Progenitor cell of endocrine pancreas (in vitro differentiated cells): ENCODE measurements around the gene CNBD2. TPM values are rescaled to one million over a fixed set of nuclear protein-coding genes. Genes with fewer than 3 reads are reported as not detected.
"Not testable (repeated sequence)": the region's sequence is repeated elsewhere in the genome, so short reads cannot be mapped to it uniquely, and the experiment has no call there.

Source experiments
- DNase-seq: peaks from one replicate; pipeline ENCODE4 v3.0.0; 2021; ENCODE audit warnings: low spot score; ENCODE audit not compliant: unreplicated experiment
- H3K27ac Mint-ChIP-seq: 2 replicates; pipeline ENCODE4 v1.8.0; 2021; ENCODE audit warnings: mild to moderate bottlenecking, moderate library complexity, mixed read lengths
- H3K27me3 Mint-ChIP-seq: 2 replicates; pipeline ENCODE4 v1.8.0; 2021; ENCODE audit warnings: mixed read lengths
- H3K36me3 Mint-ChIP-seq: 2 replicates; pipeline ENCODE4 v1.8.0; 2022; ENCODE audit warnings: mixed read lengths; ENCODE audit not compliant: insufficient read depth
- H3K4me1 Mint-ChIP-seq: 2 replicates; pipeline ENCODE4 v1.8.0; 2021; ENCODE audit warnings: low read depth, mixed read lengths
- H3K4me3 Mint-ChIP-seq: 2 replicates; pipeline ENCODE4 v1.8.0; 2021; ENCODE audit warnings: low read depth, mild to moderate bottlenecking, moderate library complexity, mixed read lengths
- H3K9me3 Mint-ChIP-seq: 2 replicates; pipeline ENCODE4 v1.8.0; 2021; ENCODE audit warnings: low read depth, mixed read lengths
- total RNA-seq: library from RNA; stranded (reverse); gene quantifications from 2 replicates; pipeline ENCODE4 v1.2.1, GENCODE V29; 2021
- TF ChIP-seq, protein P1 (sequence below): fragments of 200-600 bp; sonication (generic); IDR thresholded peaks from one replicate; pipeline ENCODE4 v1.5.0; 2021; ENCODE audit warnings: antibody characterized with exemption, mild to moderate bottlenecking; ENCODE audit not compliant: unreplicated experiment

CNBD2 gene
- total RNA-seq, 1 donor from 2014 or later, result 3.6 TPM

DNA sequence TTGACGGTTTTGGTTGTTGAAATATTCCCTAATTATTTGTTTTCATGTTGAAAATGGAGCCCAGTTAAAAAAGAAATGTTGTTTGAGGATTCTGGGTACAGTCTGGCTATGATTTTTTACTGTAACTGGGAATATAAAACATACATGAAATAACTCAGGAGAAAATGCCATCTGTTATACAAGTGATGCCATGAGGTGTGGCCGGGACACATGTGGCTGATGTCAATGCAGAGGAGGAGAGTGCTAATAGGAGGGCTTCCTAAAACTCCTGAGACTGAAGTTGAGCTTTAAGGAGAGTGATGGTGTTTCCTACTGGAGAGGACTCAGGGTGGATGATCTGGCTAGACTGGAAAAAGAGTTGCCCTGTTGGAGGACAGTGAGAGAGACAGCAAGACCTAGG, 26.8 kb upstream of the CNBD2 start:
- H3K4me1 Mint-ChIP-seq, result no peaks in the 10 kb centered on the region
- H3K27me3 Mint-ChIP-seq, result no peaks in the 10 kb centered on the region
- TF ChIP-seq, protein P1, sequence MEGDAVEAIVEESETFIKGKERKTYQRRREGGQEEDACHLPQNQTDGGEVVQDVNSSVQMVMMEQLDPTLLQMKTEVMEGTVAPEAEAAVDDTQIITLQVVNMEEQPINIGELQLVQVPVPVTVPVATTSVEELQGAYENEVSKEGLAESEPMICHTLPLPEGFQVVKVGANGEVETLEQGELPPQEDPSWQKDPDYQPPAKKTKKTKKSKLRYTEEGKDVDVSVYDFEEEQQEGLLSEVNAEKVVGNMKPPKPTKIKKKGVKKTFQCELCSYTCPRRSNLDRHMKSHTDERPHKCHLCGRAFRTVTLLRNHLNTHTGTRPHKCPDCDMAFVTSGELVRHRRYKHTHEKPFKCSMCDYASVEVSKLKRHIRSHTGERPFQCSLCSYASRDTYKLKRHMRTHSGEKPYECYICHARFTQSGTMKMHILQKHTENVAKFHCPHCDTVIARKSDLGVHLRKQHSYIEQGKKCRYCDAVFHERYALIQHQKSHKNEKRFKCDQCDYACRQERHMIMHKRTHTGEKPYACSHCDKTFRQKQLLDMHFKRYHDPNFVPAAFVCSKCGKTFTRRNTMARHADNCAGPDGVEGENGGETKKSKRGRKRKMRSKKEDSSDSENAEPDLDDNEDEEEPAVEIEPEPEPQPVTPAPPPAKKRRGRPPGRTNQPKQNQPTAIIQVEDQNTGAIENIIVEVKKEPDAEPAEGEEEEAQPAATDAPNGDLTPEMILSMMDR, result no peak
- no peak overlapping the region for H3K4me3 Mint-ChIP-seq
- peaks cover 8% of the 10 kb centered on the region for H3K36me3 Mint-ChIP-seq
- no peak overlapping the region for H3K27ac Mint-ChIP-seq
- no peaks in the 10 kb centered on the region for H3K9me3 Mint-ChIP-seq
- no peak for DNase-seq

DNA sequence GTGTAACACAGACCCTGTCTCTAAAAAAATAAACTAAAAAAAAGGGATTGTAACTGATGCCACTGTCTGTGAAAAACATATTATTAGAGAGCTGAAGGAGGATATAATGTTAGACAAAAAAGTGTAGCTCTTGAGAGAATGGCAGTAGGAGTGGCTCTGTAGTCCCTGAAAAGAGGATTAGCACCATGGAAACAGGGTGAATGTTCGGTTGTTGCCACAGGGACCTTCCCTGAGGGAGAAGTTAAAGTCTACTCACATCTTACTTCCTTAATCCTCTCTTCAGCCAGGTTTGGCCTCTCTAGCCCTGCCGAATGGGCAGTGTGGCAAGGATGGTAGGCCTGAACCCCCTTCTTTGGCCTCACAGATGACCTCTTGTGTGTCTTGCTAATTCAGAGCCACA, 26.1 kb upstream of the CNBD2 start:
- DNase-seq, result no peak
- Mint-ChIP-seq H3K9me3 (no peaks in the 10 kb centered on the region), H3K4me1 (no peaks in the 10 kb centered on the region), H3K36me3 (peaks cover 6% of the 10 kb centered on the region), H3K4me3 (no peak overlapping the region), H3K27ac (no peak overlapping the region), H3K27me3 (no peaks in the 10 kb centered on the region)
- TF ChIP-seq, protein P1, result no peak

DNA sequence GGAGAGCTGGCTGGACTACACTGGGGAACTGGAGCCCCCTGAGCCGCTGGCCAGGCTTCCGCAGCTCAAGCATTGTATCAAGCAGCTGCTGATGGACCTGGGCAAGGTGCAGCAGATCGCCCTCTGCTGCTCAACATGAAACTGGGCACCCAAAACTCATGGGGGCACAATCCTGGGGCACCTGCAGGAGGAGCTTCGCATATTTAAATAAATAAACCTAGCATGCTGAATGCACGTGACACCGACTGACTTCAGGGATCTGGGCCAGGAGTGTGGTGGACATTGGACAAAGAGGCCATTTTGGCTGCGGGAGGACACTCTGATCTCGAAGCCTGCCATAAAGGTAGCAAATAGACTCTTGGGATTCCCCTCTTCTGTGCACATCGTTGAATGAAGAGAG, 20.9 kb upstream of the CNBD2 start:
- Mint-ChIP-seq H3K4me3 (no peak overlapping the region), H3K27me3 (no peaks in the 10 kb centered on the region), H3K9me3 (no peaks in the 10 kb centered on the region), H3K4me1 (peaks cover 3% of the 10 kb centered on the region), H3K36me3 (peaks cover under 1% of the 10 kb centered on the region), H3K27ac (no peak overlapping the region)
- no peak for DNase-seq
- TF ChIP-seq, protein P1, result peak; percentile 41

DNA sequence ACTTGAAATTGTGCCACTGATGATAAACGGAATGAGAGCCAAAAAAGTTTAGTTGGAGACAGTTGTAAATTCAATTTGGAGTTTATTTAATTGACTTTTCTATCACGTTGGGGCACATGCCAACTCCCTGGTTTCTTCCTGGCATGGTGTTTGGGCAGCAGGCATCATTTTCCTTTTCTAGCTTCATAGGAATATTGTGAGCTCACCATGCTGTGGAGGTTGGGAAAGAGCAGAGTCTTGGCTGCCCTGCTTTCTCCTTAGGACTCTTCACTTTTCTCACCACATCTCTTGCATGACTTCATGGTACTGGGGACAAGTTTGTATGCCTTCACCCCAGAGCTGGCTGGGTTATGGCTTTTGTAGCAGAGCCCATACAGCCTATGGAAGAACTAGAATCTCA, 20.5 kb upstream of the CNBD2 start:
- Mint-ChIP-seq H3K27ac (peak overlapping the region; percentile 11), H3K27me3 (no peaks in the 10 kb centered on the region), H3K4me1 (peaks cover 8% of the 10 kb centered on the region), H3K36me3 (peaks cover 1% of the 10 kb centered on the region), H3K9me3 (no peaks in the 10 kb centered on the region), H3K4me3 (no peak overlapping the region)
- TF ChIP-seq, protein P1, result no peak
- no peak for DNase-seq

DNA sequence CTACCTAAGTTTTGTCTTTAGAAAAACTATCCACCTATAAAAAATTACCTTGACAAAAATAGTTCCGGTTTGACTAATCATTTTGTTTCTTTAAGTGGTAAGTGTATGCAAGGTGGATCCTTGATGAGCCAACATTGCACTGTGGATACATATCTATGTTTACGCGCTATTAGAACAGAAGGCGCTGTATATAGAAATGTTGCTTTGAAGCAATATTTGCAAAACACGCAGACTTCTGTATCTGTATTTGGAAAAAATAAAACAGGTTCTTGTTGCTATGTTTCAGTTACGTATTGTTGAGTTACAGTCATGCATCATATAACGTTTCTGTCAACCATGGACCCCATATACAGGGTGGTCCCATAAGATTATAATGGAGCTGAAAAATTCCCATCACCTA, 18.3 kb upstream of the CNBD2 start:
- TF ChIP-seq, protein P1, result no peak
- H3K27ac Mint-ChIP-seq, result no peak overlapping the region
- H3K27me3 Mint-ChIP-seq, result no peaks in the 10 kb centered on the region
- H3K9me3 Mint-ChIP-seq, result no peaks in the 10 kb centered on the region
- H3K4me3 Mint-ChIP-seq, result no peak overlapping the region
- peaks cover 1% of the 10 kb centered on the region for H3K36me3 Mint-ChIP-seq
- peaks cover 10% of the 10 kb centered on the region for H3K4me1 Mint-ChIP-seq
- no peak for DNase-seq

DNA sequence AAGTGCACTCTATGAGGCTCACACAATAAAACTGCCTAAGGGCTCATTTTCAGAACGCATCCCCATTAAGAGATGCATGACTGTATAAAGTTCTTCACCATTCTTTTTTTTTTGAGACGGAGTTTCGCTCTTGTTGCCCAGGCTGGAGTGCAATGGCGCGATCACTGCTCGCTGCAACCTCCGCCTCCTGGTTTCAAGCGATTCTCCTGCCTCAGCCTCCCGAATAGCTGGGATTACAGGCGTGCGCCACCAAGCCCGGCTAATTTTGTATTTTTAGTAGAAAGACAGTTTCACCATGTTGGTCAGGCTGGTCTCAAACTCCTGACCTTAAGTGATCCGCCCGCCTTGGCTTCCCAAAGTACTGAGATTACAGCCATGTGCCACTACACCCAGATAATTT, 16.3 kb upstream of the CNBD2 start:
- not testable (repeated sequence) for H3K36me3 Mint-ChIP-seq, H3K9me3 Mint-ChIP-seq, DNase-seq, H3K27me3 Mint-ChIP-seq
- H3K27ac Mint-ChIP-seq, result peak overlapping the region; percentile 98
- peaks cover 10% of the 10 kb centered on the region for H3K4me1 Mint-ChIP-seq
- peak overlapping the region; percentile 99 for H3K4me3 Mint-ChIP-seq
